ENCODE data around the gene ZNF189.

- no peak for TF ChIP-seq MAX (IDR thresholded peaks at IDR 0.05; ENCODE audit: low read depth, low read length)
- TF ChIP-seq CTCF (IDR thresholded peaks at IDR 0.05; ENCODE audit: low read depth, low read length) = no peak
- TF ChIP-seq POLR2A (IDR thresholded peaks at IDR 0.05; ENCODE audit: extremely low read depth, insufficient read length) = no peak
These were observed 29.4 kb upstream of the ZNF189 start for GRCh38 chr9:101369286-101369685.
